Measurements from ENCODE around the gene MSH2. TPM values are rescaled to one million over a fixed set of nuclear protein-coding genes. Genes with fewer than 3 reads are reported as not detected.

The MSH2 gene
- total and polyA plus RNA-seq, 2 donors (not counting 3 experiments of a cell fraction or from before 2014, with no cell fraction given): 9.7 to 30.5 TPM

DNA sequence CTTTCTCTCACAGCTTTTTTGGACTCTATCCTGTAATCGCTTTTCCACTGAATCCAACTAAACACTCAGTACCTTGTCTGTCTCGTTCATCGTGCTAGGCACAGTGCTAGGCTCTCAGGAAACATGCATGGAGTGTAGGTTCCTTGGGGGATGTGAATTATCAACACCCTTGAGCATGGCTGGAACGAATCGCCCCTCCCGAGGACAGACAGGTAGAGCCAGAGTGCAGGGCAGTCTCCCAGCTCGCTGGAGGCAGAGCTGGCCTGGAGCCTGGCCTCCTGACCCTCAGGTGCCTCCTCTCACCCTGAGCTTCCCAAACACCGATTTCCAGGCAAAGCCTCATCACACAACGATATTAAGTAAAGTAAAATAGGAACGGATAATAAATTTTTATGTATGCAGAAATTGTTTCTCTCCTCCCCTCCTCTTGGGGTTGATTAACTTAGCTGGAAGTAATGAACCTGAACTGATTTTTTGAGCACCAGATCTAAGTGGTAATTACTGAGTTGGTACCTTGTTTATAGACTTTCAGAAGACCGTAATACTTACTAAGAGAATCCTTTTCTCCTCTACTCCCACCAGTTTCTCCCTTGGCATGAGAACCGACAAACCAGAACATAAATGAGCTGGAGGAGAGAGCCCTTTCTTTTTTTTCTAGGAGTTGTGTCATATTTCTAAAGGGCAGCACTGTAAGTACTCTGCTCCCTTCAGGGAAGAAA lies 90.5 kb downstream of the MSH2 start:
- DNase-seq (ENCODE audit: low read depth, low spot score) (no peak), FAIRE-seq (no peak)
- dilution Hi-C loops (cut with MboI; ENCODE audit: extremely low pct_ligation_motif_present, low sequenced_read_pairs) (no loop called here), intact Hi-C loops (cut with micrococcal nuclease) (no loop called here)
- no peaks in the 10 kb centered on the region for H4K20me1 ChIP-seq (replicated peaks; ENCODE audit: control insufficient read depth, extremely low read depth, insufficient read depth, low read length)
- no peak overlapping the region for H3K4me3 ChIP-seq (replicated peaks in 1 of 3; ENCODE audit: insufficient read depth in 1 of 3, low read depth in 1 of 3, low read length in 3 of 3)
- no peaks in the 10 kb centered on the region for H3K9me1 ChIP-seq (replicated peaks; ENCODE audit: control insufficient read depth, extremely low read depth, insufficient read depth, low read length)
- H3K4me2 ChIP-seq (ENCODE audit: insufficient read depth, low read length): no peak overlapping the region
- POLR2A ChIA-PET: no interaction called here
- BruUV-seq (replicated peaks): no TSS peak
- H3K9me3 ChIP-seq (replicated peaks; ENCODE audit: control insufficient read depth, insufficient read depth, low read length): no peaks in the 10 kb centered on the region
- H2AFZ ChIP-seq (ENCODE audit: low read depth, low read length): no peak overlapping the region
- no peaks in the 10 kb centered on the region for H3K36me3 ChIP-seq (ENCODE audit: control insufficient read depth in 2 of 2, extremely low read depth in 1 of 2, insufficient read depth in 2 of 2, low read length in 2 of 2)
- no peaks in the 10 kb centered on the region for H3K4me1 ChIP-seq (ENCODE audit: control insufficient read depth, extremely low read depth, insufficient read depth, low read length)
- H3K27me3 ChIP-seq (ENCODE audit: control insufficient read depth in 2 of 2, insufficient read depth in 2 of 2, low read length in 2 of 2): no peaks in the 10 kb centered on the region
- H3K79me2 ChIP-seq (ENCODE audit: control insufficient read depth, insufficient read depth, low read length): no peaks in the 10 kb centered on the region
- TF ChIP-seq MYC (IDR thresholded peaks at IDR 0.05; ENCODE audit: low read depth, low read length) (no peak), GATA2 (IDR thresholded peaks at IDR 0.05; ENCODE audit: insufficient read depth, insufficient read length, low read depth, low read length) (no peak)
- CTCF ChIA-PET: no interaction called here
- no peak overlapping the region for H3K9ac ChIP-seq (replicated peaks; ENCODE audit: extremely low read depth, insufficient read depth, low read length)
- H3K27ac ChIP-seq (ENCODE audit: insufficient read depth, low read depth, low read length): no peak overlapping the region

DNA sequence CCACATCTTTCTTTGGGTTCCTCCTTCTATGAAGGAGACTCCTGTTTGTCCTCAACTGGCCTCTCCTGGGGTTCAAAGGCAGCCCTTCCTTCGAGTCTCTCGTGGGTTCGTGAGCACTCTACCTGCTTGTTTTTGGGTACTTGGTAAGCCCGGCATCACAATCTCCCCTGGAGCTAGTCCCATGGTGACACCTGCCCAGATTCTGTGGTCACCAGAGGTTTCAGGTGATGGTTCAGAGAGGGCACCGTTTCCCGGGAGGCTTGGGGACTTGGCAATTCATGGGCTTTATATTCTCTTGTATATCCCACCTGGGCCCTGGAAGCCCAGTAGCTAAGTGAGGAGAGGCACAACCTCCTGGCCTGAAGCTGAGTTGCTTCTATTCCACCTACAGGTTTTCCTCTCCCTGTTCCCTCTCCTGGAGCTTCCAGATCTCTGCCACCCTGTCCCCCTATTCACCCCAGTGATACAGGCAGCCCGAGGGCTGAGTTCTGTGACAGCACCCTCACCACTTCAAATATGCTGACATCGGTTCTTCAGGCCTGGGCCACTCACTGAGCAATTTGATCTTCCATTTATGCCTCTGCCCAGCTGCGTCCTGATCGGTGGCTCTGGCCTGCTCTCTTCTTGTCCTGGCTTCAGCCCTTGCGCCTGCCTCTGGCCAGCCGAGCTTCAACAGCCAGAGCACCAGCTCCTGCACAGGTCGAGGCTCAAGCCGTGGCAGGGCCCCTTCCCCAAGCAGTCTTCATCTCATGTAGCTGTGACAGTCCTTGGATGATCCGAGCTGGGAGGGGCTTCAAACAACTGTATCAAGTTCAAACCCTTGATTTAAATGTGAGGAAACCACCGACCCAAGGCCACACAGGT lies 91.5 kb downstream of the MSH2 start:
- Histone ChIP-seq H3K79me2 (ENCODE audit: control insufficient read depth, insufficient read depth, low read length) (no peaks in the 10 kb centered on the region), H3K9me1 (replicated peaks; ENCODE audit: control insufficient read depth, extremely low read depth, insufficient read depth, low read length) (no peaks in the 10 kb centered on the region), H3K9ac (replicated peaks; ENCODE audit: extremely low read depth, insufficient read depth, low read length) (no peak overlapping the region), H3K4me1 (ENCODE audit: control insufficient read depth, extremely low read depth, insufficient read depth, low read length) (no peaks in the 10 kb centered on the region), H3K27me3 (ENCODE audit: control insufficient read depth in 2 of 2, insufficient read depth in 2 of 2, low read length in 2 of 2) (no peaks in the 10 kb centered on the region), H3K27ac (ENCODE audit: insufficient read depth, low read depth, low read length) (no peak overlapping the region), H3K36me3 (ENCODE audit: control insufficient read depth in 2 of 2, extremely low read depth in 1 of 2, insufficient read depth in 2 of 2, low read length in 2 of 2) (no peaks in the 10 kb centered on the region), H3K4me3 (replicated peaks in 1 of 3; ENCODE audit: insufficient read depth in 1 of 3, low read depth in 1 of 3, low read length in 3 of 3) (no peak overlapping the region), H2AFZ (ENCODE audit: low read depth, low read length) (no peak overlapping the region), H4K20me1 (replicated peaks; ENCODE audit: control insufficient read depth, extremely low read depth, insufficient read depth, low read length) (no peaks in the 10 kb centered on the region), H3K9me3 (replicated peaks; ENCODE audit: control insufficient read depth, insufficient read depth, low read length) (no peaks in the 10 kb centered on the region), H3K4me2 (ENCODE audit: insufficient read depth, low read length) (no peak overlapping the region)
- TF ChIP-seq MAX (IDR thresholded peaks at IDR 0.05; ENCODE audit: insufficient read depth, insufficient read length) (no peak), JUN (IDR thresholded peaks at IDR 0.05; ENCODE audit: borderline replicate concordance, insufficient read depth, insufficient read length, low read depth) (no peak)
- dilution Hi-C loops (cut with MboI; ENCODE audit: extremely low pct_ligation_motif_present, low sequenced_read_pairs): no loop called here
- CTCF ChIA-PET: interaction anchor here (0.5 kb wide), 1 partner anchor 279 kb away, joined by 3 read pairs; no protein-coding TSS in a partner anchor
- intact Hi-C loops (cut with micrococcal nuclease): no loop called here
- POLR2A ChIA-PET: no interaction called here
- DNase-seq (ENCODE audit: low read depth, low spot score): no peak
- BruUV-seq (replicated peaks): no TSS peak
- FAIRE-seq: no peak
